Esophagus muscularis mucosa (tissue), 3 donors: Measurements from ENCODE around the gene IL12RB1.

Experiments used
- CTCF ChIP-seq, 3 experiments: fragments of 200-600 bp in 2 of 3; fragments of 450-650 bp in 1 of 3; sonication (generic) in 2 of 3; IDR thresholded peaks; one replicate each; pipeline ENCODE4 v1.5.1; 2017 to 2019; ENCODE audit warnings: antibody characterized with exemption in 3 of 3, mild to moderate bottlenecking in 2 of 3, moderate library complexity in 1 of 3
- POLR2A ChIP-seq: fragments of 450-650 bp; IDR thresholded peaks from one replicate; pipeline ENCODE4 v1.6.1; 2017; ENCODE audit warnings: antibody characterized with exemption, moderate library complexity, mild to moderate bottlenecking, low read depth

GRCh38 chr19:18070181-18070580, 16.6 kb downstream of the IL12RB1 start:
- no peak for TF ChIP-seq CTCF (IDR thresholded peaks at IDR 0.05)
- no peak for TF ChIP-seq POLR2A
